HEK293 (cell line): Measurements from ENCODE around the gene ADAMTS8.

Experiments used
- CTCF ChIA-PET: fragments of 350-600 bp; formaldehyde crosslinking; extraction: SDS; loops from one replicate; lab custom pipeline; 2021; ENCODE audit warnings: antibody characterized with exemption; lab: Yijun Ruan, JAX
- POLR2A ChIA-PET: fragments of 300-600 bp; formaldehyde crosslinking; extraction: SDS; loops from one replicate; lab custom pipeline; 2020; ENCODE audit warnings: antibody characterized with exemption, inconsistent platforms; lab: Yijun Ruan, JAX
- H3K27ac ChIP-seq: fragments of 200-500 bp; sonication (Bioruptor generic); 2 replicates; pipeline ENCODE4 v1.5.1; 2014; ENCODE audit warnings: low read depth, low read length, control low read depth, inconsistent platforms; ENCODE audit errors: extremely low read depth
- H3K36me3 ChIP-seq, 2 experiments: fragments of 200-500 bp in 1 of 2; sonication (Bioruptor generic) in 1 of 2; 1 replicate in 1 of 2; 2 replicates in 1 of 2; pipeline ENCODE4 v1.5.1; 2014 to 2017; ENCODE audit warnings: inconsistent platforms in 2 of 2, low read length in 2 of 2; ENCODE audit not compliant: control insufficient read depth in 2 of 2, insufficient read depth in 1 of 2
- H3K4me1 ChIP-seq: fragments of 200-500 bp; sonication (Bioruptor generic); 2 replicates; pipeline ENCODE4 v1.5.1; 2014; ENCODE audit warnings: mild to moderate bottlenecking, low read length, inconsistent platforms; ENCODE audit not compliant: control insufficient read depth, insufficient read depth
- H3K4me3 ChIP-seq: 2 replicates; pipeline ENCODE4 v1.5.1; 2011; ENCODE audit warnings: low read depth, mild to moderate bottlenecking, control low read depth, low read length, moderate library complexity
- H3K9me3 ChIP-seq: fragments of 200-500 bp; sonication (Bioruptor generic); 2 replicates; pipeline ENCODE4 v1.5.1; 2014; ENCODE audit warnings: low read depth, low read length, inconsistent platforms; ENCODE audit not compliant: control insufficient read depth, insufficient read depth
- EGR2 ChIP-seq: fragments of 450-650 bp; formaldehyde crosslinking; IDR thresholded peaks from 2 replicates; pipeline ENCODE4 v1.5.1; 2016; ENCODE audit warnings: low read depth, missing biosample characterization, missing genetic modification characterization
- GLI2 ChIP-seq: fragments of 450-650 bp; formaldehyde crosslinking; IDR thresholded peaks from 2 replicates; pipeline ENCODE4; 2017; ENCODE audit warnings: missing biosample characterization, missing genetic modification characterization, low read depth, borderline replicate concordance
- HOXC10 ChIP-seq: sonication (generic); formaldehyde crosslinking; IDR thresholded peaks from 2 replicates; pipeline ENCODE4 v1.8.1; 2023; ENCODE audit warnings: mild to moderate bottlenecking, missing genetic modification reagents
- IKZF3 ChIP-seq: fragments of 450-650 bp; IDR thresholded peaks from 2 replicates; pipeline ENCODE4 v1.5.0; 2018; ENCODE audit warnings: missing biosample characterization, mild to moderate bottlenecking, missing genetic modification characterization, moderate library complexity
- KLF16 ChIP-seq: fragments of 450-650 bp; formaldehyde crosslinking; IDR thresholded peaks from 2 replicates; pipeline ENCODE4 v1.5.1; 2017; ENCODE audit warnings: missing biosample characterization, missing genetic modification characterization
- SCRT2 ChIP-seq: fragments of 450-650 bp; formaldehyde crosslinking; IDR thresholded peaks from 2 replicates; pipeline ENCODE4 v1.5.1; 2016; ENCODE audit warnings: missing biosample characterization, missing genetic modification characterization
- TCF7L2 ChIP-seq: IDR thresholded peaks from 2 replicates; pipeline ENCODE4 v1.6.1; 2011; ENCODE audit warnings: low read depth, mild to moderate bottlenecking, inconsistent platforms, low read length, moderate library complexity, borderline replicate concordance
- ZFP41 ChIP-seq: fragments of 450-650 bp; formaldehyde crosslinking; IDR thresholded peaks from 2 replicates; pipeline ENCODE4 v1.5.1; 2016; ENCODE audit warnings: missing biosample characterization, missing genetic modification characterization, borderline replicate concordance
- ZNF169 ChIP-seq: fragments of 450-650 bp; formaldehyde crosslinking; IDR thresholded peaks from 2 replicates; pipeline ENCODE4 v1.5.1; 2016; ENCODE audit warnings: missing biosample characterization, missing genetic modification characterization
- ZNF302 ChIP-seq: fragments of 450-650 bp; formaldehyde crosslinking; IDR thresholded peaks from 2 replicates; pipeline ENCODE4 v1.5.1; 2016; ENCODE audit warnings: missing biosample characterization, missing genetic modification characterization, low read depth
- ZNF501 ChIP-seq: fragments of 450-650 bp; formaldehyde crosslinking; IDR thresholded peaks from 2 replicates; pipeline ENCODE4 v1.5.1; 2016; ENCODE audit warnings: missing biosample characterization, missing genetic modification characterization
- ZNF510 ChIP-seq: fragments of 450-650 bp; formaldehyde crosslinking; IDR thresholded peaks from 2 replicates; pipeline ENCODE4 v1.5.1; 2018; ENCODE audit warnings: mild to moderate bottlenecking, missing genetic modification characterization, missing biosample characterization; ENCODE audit not compliant: insufficient replicate concordance
- ZNF514 ChIP-seq: fragments of 450-650 bp; formaldehyde crosslinking; IDR thresholded peaks from 2 replicates; pipeline ENCODE4 v1.5.1; 2016; ENCODE audit warnings: missing biosample characterization, missing genetic modification characterization
- ZNF521 ChIP-seq: fragments of 450-650 bp; formaldehyde crosslinking; IDR thresholded peaks from 2 replicates; pipeline ENCODE4 v1.5.1; 2017; ENCODE audit warnings: missing biosample characterization, mild to moderate bottlenecking, missing genetic modification characterization
- ZNF549 ChIP-seq: fragments of 450-650 bp; IDR thresholded peaks from 2 replicates; pipeline ENCODE4 v1.5.1; 2018; ENCODE audit warnings: missing biosample characterization, missing genetic modification characterization, mild to moderate bottlenecking, inconsistent platforms, moderate library complexity
- ZNF600 ChIP-seq: fragments of 450-650 bp; formaldehyde crosslinking; IDR thresholded peaks from 2 replicates; pipeline ENCODE4 v1.5.1; 2016; ENCODE audit warnings: missing biosample characterization, missing genetic modification characterization
- ZNF670 ChIP-seq: fragments of 450-650 bp; formaldehyde crosslinking; IDR thresholded peaks from 2 replicates; pipeline ENCODE4 v1.5.1; 2016; ENCODE audit warnings: missing biosample characterization, missing genetic modification characterization, low read depth
- ZNF785 ChIP-seq: fragments of 450-650 bp; formaldehyde crosslinking; IDR thresholded peaks from 2 replicates; pipeline ENCODE4 v1.5.1; 2016; ENCODE audit warnings: missing biosample characterization, missing genetic modification characterization
- TF ChIP-seq, protein P1 (sequence below): fragments of 450-650 bp; formaldehyde crosslinking; IDR thresholded peaks from 2 replicates; pipeline ENCODE4 v1.5.0; 2017; ENCODE audit warnings: missing biosample characterization, missing genetic modification characterization, borderline replicate concordance
- TF ChIP-seq, protein P2 (sequence below): fragments of 450-650 bp; formaldehyde crosslinking; IDR thresholded peaks from 2 replicates; pipeline ENCODE4 v1.5.1; 2016; ENCODE audit warnings: missing biosample characterization, missing genetic modification characterization
- TF ChIP-seq, protein P3 (sequence below): fragments of 450-650 bp; formaldehyde crosslinking; IDR thresholded peaks from 2 replicates; pipeline ENCODE4 v1.5.1; 2016; ENCODE audit warnings: missing biosample characterization, missing genetic modification characterization
- TF ChIP-seq, protein P4 (sequence below): fragments of 450-650 bp; formaldehyde crosslinking; IDR thresholded peaks from 2 replicates; pipeline ENCODE4 v1.5.1; 2016; ENCODE audit warnings: missing biosample characterization, missing genetic modification characterization

Gene ADAMTS8

DNA sequence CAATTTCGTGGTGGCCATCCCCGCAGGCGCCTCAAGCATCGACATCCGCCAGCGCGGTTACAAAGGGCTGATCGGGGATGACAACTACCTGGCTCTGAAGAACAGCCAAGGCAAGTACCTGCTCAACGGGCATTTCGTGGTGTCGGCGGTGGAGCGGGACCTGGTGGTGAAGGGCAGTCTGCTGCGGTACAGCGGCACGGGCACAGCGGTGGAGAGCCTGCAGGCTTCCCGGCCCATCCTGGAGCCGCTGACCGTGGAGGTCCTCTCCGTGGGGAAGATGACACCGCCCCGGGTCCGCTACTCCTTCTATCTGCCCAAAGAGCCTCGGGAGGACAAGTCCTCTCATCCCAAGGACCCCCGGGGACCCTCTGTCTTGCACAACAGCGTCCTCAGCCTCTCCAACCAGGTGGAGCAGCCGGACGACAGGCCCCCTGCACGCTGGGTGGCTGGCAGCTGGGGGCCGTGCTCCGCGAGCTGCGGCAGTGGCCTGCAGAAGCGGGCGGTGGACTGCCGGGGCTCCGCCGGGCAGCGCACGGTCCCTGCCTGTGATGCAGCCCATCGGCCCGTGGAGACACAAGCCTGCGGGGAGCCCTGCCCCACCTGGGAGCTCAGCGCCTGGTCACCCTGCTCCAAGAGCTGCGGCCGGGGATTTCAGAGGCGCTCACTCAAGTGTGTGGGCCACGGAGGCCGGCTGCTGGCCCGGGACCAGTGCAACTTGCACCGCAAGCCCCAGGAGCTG is 44.8 kb upstream of the ADAMTS8 start:
- ChIA-PET POLR2A (interaction anchor here (0.8 kb wide), 1 partner anchor 18 kb away, joined by 3 read pairs; no protein-coding TSS in a partner anchor), CTCF (no interaction called here)
- H3K4me1 ChIP-seq: no peaks in the 10 kb centered on the region
- H3K27ac ChIP-seq: no peak overlapping the region
- TF ChIP-seq ZNF549 (tag by site-specific recombination): no peak
- TF ChIP-seq ZNF510 (tag by site-specific recombination): no peak
- TF ChIP-seq, protein P1, sequence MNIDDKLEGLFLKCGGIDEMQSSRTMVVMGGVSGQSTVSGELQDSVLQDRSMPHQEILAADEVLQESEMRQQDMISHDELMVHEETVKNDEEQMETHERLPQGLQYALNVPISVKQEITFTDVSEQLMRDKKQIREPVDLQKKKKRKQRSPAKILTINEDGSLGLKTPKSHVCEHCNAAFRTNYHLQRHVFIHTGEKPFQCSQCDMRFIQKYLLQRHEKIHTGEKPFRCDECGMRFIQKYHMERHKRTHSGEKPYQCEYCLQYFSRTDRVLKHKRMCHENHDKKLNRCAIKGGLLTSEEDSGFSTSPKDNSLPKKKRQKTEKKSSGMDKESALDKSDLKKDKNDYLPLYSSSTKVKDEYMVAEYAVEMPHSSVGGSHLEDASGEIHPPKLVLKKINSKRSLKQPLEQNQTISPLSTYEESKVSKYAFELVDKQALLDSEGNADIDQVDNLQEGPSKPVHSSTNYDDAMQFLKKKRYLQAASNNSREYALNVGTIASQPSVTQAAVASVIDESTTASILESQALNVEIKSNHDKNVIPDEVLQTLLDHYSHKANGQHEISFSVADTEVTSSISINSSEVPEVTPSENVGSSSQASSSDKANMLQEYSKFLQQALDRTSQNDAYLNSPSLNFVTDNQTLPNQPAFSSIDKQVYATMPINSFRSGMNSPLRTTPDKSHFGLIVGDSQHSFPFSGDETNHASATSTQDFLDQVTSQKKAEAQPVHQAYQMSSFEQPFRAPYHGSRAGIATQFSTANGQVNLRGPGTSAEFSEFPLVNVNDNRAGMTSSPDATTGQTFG (tag by site-specific recombination): no peak
- TF ChIP-seq, protein P2, sequence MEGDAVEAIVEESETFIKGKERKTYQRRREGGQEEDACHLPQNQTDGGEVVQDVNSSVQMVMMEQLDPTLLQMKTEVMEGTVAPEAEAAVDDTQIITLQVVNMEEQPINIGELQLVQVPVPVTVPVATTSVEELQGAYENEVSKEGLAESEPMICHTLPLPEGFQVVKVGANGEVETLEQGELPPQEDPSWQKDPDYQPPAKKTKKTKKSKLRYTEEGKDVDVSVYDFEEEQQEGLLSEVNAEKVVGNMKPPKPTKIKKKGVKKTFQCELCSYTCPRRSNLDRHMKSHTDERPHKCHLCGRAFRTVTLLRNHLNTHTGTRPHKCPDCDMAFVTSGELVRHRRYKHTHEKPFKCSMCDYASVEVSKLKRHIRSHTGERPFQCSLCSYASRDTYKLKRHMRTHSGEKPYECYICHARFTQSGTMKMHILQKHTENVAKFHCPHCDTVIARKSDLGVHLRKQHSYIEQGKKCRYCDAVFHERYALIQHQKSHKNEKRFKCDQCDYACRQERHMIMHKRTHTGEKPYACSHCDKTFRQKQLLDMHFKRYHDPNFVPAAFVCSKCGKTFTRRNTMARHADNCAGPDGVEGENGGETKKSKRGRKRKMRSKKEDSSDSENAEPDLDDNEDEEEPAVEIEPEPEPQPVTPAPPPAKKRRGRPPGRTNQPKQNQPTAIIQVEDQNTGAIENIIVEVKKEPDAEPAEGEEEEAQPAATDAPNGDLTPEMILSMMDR (tag by site-specific recombination): no peak
- no peak for TF ChIP-seq ZNF521
- TF ChIP-seq GLI2 (tag by site-specific recombination): no peak
- TF ChIP-seq ZNF302 (tag by site-specific recombination): no peak
- H3K36me3 ChIP-seq: peaks cover 0 to 12% of the 10 kb centered on the region in 2 experiments; a peak in 1 of 3 replicates
- H3K9me3 ChIP-seq: no peaks in the 10 kb centered on the region
- no peak overlapping the region for H3K4me3 ChIP-seq

DNA sequence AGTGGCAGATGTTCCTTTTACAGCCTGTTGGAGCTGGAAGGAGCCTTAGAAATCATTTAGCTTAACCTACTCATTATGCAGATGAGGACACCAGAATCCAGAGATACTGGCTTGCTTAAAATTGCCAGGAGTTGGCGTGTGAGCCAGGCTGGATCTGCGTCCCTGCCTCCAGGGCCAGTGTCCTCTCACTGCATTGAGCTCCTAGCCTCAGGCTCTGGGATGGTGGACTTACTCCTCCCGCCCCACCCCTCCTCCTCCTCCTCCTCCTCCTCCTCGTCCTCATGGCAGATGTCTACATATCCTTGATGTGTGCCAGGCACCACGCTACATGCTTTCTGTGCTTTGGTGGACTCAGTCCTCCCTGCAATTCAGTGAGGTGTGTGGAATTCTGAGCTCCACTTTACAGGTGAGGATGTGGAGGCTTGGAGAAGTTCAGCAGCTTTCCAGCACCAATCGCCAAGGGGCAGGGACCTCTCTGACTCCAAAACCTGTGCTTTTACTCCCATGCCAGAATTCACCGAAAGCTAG is 44.1 kb upstream of the ADAMTS8 start:
- no peaks in the 10 kb centered on the region for H3K4me1 ChIP-seq
- CTCF ChIA-PET: interaction anchor here (0.5 kb wide), 1 partner anchor 41 kb away, joined by 6 read pairs; no protein-coding TSS in a partner anchor
- TF ChIP-seq, protein P1 (tag by site-specific recombination): no peak
- TF ChIP-seq ZNF169 (no peak), ZNF514 (tag by site-specific recombination) (no peak), IKZF3 (tag by site-specific recombination) (no peak), ZFP41 (no peak), ZNF785 (tag by site-specific recombination) (no peak), HOXC10 (CRISPR knock-in tag) (no peak), ZNF670 (tag by site-specific recombination) (no peak), KLF16 (no peak), ZNF501 (tag by site-specific recombination) (no peak), EGR2 (tag by site-specific recombination) (no peak), TCF7L2 (no peak), SCRT2 (tag by site-specific recombination) (no peak), ZNF600 (tag by site-specific recombination) (no peak)
- TF ChIP-seq, protein P3, sequence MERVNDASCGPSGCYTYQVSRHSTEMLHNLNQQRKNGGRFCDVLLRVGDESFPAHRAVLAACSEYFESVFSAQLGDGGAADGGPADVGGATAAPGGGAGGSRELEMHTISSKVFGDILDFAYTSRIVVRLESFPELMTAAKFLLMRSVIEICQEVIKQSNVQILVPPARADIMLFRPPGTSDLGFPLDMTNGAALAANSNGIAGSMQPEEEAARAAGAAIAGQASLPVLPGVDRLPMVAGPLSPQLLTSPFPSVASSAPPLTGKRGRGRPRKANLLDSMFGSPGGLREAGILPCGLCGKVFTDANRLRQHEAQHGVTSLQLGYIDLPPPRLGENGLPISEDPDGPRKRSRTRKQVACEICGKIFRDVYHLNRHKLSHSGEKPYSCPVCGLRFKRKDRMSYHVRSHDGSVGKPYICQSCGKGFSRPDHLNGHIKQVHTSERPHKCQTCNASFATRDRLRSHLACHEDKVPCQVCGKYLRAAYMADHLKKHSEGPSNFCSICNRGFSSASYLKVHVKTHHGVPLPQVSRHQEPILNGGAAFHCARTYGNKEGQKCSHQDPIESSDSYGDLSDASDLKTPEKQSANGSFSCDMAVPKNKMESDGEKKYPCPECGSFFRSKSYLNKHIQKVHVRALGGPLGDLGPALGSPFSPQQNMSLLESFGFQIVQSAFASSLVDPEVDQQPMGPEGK (tag by site-specific recombination): no peak
- TF ChIP-seq, protein P4, sequence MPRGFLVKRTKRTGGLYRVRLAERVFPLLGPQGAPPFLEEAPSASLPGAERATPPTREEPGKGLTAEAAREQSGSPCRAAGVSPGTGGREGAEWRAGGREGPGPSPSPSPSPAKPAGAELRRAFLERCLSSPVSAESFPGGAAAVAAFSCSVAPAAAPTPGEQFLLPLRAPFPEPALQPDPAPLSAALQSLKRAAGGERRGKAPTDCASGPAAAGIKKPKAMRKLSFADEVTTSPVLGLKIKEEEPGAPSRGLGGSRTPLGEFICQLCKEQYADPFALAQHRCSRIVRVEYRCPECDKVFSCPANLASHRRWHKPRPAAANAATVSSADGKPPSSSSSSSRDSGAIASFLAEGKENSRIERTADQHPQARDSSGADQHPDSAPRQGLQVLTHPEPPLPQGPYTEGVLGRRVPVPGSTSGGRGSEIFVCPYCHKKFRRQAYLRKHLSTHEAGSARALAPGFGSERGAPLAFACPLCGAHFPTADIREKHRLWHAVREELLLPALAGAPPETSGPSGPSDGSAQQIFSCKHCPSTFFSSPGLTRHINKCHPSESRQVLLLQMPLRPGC (tag by site-specific recombination): no peak

More for the DNA sequence above, 44.1 kb upstream of the ADAMTS8 start:
- Histone ChIP-seq H3K9me3 (no peaks in the 10 kb centered on the region), H3K27ac (no peak overlapping the region), H3K4me3 (no peak overlapping the region), H3K36me3 (peaks cover 0 to 12% of the 10 kb centered on the region in 2 experiments; a peak in 1 of 3 replicates)
- POLR2A ChIA-PET: interaction anchor here (0.8 kb wide), 1 partner anchor 17 kb away, joined by 3 read pairs; no protein-coding TSS in a partner anchor
